Neural progenitor cell (in vitro differentiated cells): ENCODE data around the gene KBTBD7.

Source experiments
- CTCF ChIP-seq: fragments of 200-600 bp; sonication (generic); IDR thresholded peaks from 2 replicates; pipeline ENCODE4 v1.5.1; 2017; ENCODE audit warnings: antibody characterized with exemption, mild to moderate bottlenecking
- EZH2 ChIP-seq: fragments of 200-600 bp; sonication (generic); IDR thresholded peaks from 2 replicates; pipeline ENCODE4 v1.6.1; 2017; ENCODE audit warnings: antibody characterized with exemption, mild to moderate bottlenecking, moderate library complexity
- EZH2phosphoT487 ChIP-seq: fragments of 200-600 bp; sonication (generic); IDR thresholded peaks from 2 replicates; pipeline ENCODE4 v1.6.1; 2017; ENCODE audit warnings: antibody characterized with exemption

DNA sequence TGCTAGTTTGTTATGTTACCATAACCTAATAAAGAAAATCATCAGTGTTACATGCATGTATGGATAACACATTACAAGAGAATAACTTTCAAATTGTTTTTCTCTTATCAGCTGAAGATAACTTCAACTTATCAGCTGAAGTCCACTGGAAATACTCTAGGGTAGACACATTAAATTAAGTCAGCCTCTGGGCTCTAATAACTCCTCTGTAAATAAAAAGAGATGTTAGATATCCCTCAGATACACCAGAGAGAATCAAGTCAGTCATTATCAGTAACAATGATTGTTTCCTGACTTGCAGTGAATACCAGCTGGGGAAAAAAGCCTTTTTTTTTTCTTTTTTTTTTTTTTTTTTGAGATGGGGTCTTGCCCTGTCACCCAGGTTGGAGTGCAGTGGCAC lies 1.6 kb upstream of the KBTBD7 start:
- TF ChIP-seq CTCF (no peak), EZH2 (no peak), EZH2phosphoT487 (no peak)
